Measurements from ENCODE around the gene CPSF3.

CPSF3 gene

DNA sequence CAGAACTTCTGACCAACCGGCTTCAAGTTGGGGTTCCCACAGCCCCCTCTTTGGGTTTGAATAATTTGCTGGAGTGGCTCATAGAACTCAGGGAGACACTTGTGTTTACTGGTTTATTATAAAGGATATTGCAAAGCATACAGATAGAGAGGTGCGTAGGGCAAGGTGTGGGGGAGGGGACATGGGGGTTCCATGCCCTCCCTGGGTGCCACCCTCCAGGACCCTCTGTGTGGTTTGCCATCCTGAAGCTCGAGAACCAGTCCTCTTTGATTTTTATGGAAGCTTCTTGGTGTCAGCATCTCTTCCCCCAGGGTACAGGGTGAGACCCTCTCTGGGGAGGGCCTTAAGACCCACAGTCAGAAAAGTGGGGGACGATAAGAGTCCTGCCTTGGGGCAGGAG, 38.9 kb upstream of the CPSF3 start:
- no peak overlapping the region for H3K4me3 ChIP-seq (ENCODE audit: low read depth, low read length)
- no peaks in the 10 kb centered on the region for H3K27me3 ChIP-seq (ENCODE audit: insufficient read depth, low read length)
- H3K79me2 ChIP-seq (ENCODE audit: control insufficient read depth, insufficient read depth, low read length, unreplicated experiment), result no peaks in the 10 kb centered on the region
- no peak overlapping the region for H3K27ac ChIP-seq (ENCODE audit: low read depth, low read length)
- H3K4me1 ChIP-seq (ENCODE audit: control insufficient read depth, insufficient read depth, low read length, unreplicated experiment), result peaks cover 39% of the 10 kb centered on the region
- no peak overlapping the region for H2AFZ ChIP-seq (ENCODE audit: low read length, unreplicated experiment)
- H3K36me3 ChIP-seq (ENCODE audit: insufficient read depth, low read length), result peaks cover 41% of the 10 kb centered on the region; the same call in 1 of the 2 replicates

DNA sequence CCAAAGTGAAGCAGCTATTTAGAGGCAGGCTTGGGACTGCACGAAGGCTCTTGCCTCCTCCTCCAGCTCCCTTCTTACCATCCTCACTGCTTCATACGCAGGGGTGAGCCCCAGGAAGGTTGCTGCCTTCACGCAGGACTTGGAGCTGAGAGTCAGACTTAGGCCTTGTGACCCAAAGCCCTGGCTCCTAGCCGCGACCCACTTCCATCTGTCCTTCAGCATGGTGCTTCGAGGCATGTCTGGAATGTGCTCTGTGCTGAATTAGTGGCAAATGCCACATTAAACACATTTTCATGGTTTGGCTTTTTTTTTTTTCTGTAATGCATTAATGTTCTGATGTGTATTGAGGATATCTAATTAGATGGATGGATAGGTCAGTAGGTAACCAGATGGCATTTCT, 37.6 kb upstream of the CPSF3 start:
- no peak overlapping the region for H2AFZ ChIP-seq (ENCODE audit: low read length, unreplicated experiment)
- no peak overlapping the region for H3K4me3 ChIP-seq (ENCODE audit: low read depth, low read length)
- no peaks in the 10 kb centered on the region for H3K79me2 ChIP-seq (ENCODE audit: control insufficient read depth, insufficient read depth, low read length, unreplicated experiment)
- H3K36me3 ChIP-seq (ENCODE audit: insufficient read depth, low read length), result peaks cover 46% of the 10 kb centered on the region; the same call in 1 of the 2 replicates
- no peaks in the 10 kb centered on the region for H3K27me3 ChIP-seq (ENCODE audit: insufficient read depth, low read length)
- H3K4me1 ChIP-seq (ENCODE audit: control insufficient read depth, insufficient read depth, low read length, unreplicated experiment), result peaks cover 29% of the 10 kb centered on the region
- no peak overlapping the region for H3K27ac ChIP-seq (ENCODE audit: low read depth, low read length)

DNA sequence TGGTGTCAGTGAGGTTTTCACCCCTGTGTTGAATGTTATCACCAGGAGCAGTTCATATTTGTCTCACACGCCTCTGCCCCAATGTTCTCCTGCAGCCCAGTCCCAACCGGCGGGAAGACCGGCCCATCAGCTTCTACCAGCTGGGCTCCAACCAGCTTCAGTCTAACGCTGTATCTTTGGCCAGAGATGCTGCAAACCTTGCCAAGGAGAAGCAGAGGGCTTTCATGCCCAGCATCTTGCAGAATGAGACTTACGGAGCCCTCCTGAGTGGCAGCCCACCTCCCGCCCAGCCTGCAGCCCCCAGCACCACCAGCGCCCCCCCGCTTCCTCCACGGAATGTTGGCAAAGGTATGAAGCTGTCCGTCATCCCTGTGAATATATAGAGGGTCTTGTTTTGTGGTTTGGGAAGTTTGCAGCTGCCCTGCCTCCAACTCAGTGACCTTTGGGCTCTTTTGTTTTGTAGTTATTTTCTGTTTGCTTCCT, 35.2 kb upstream of the CPSF3 start:
- H3K27me3 ChIP-seq (ENCODE audit: insufficient read depth, low read length), result no peaks in the 10 kb centered on the region
- no peak overlapping the region for H3K4me3 ChIP-seq (ENCODE audit: low read depth, low read length)
- H3K79me2 ChIP-seq (ENCODE audit: control insufficient read depth, insufficient read depth, low read length, unreplicated experiment), result no peaks in the 10 kb centered on the region
- H3K36me3 ChIP-seq (ENCODE audit: insufficient read depth, low read length), result peaks cover 43% of the 10 kb centered on the region; the same call in 1 of the 2 replicates
- H3K4me1 ChIP-seq (ENCODE audit: control insufficient read depth, insufficient read depth, low read length, unreplicated experiment), result peaks cover 12% of the 10 kb centered on the region
- no peak overlapping the region for H2AFZ ChIP-seq (ENCODE audit: low read length, unreplicated experiment)
- no peak overlapping the region for H3K27ac ChIP-seq (ENCODE audit: low read depth, low read length)

GRCh38 chr2:9388950-9389911, 34.2 kb upstream of the CPSF3 start:
- no peak overlapping the region for H3K4me3 ChIP-seq (ENCODE audit: low read depth, low read length)
- H3K27ac ChIP-seq (ENCODE audit: low read depth, low read length), result no peak overlapping the region
- H3K27me3 ChIP-seq (ENCODE audit: insufficient read depth, low read length), result no peaks in the 10 kb centered on the region
- peaks cover 44% of the 10 kb centered on the region; the same call in 1 of the 2 replicates for H3K36me3 ChIP-seq (ENCODE audit: insufficient read depth, low read length)
- H3K79me2 ChIP-seq (ENCODE audit: control insufficient read depth, insufficient read depth, low read length, unreplicated experiment), result no peaks in the 10 kb centered on the region
- no peak overlapping the region for H2AFZ ChIP-seq (ENCODE audit: low read length, unreplicated experiment)
- H3K4me1 ChIP-seq (ENCODE audit: control insufficient read depth, insufficient read depth, low read length, unreplicated experiment), result peaks cover 12% of the 10 kb centered on the region

- no peaks in the 10 kb centered on the region for H3K27me3 ChIP-seq (ENCODE audit: insufficient read depth, low read length)
- peaks cover 12% of the 10 kb centered on the region for H3K4me1 ChIP-seq (ENCODE audit: control insufficient read depth, insufficient read depth, low read length, unreplicated experiment)
- no peaks in the 10 kb centered on the region for H3K79me2 ChIP-seq (ENCODE audit: control insufficient read depth, insufficient read depth, low read length, unreplicated experiment)
- no peak overlapping the region for H3K27ac ChIP-seq (ENCODE audit: low read depth, low read length)
- H3K36me3 ChIP-seq (ENCODE audit: insufficient read depth, low read length), result peaks cover 50% of the 10 kb centered on the region; the same call in 1 of the 2 replicates
- no peak overlapping the region for H2AFZ ChIP-seq (ENCODE audit: low read length, unreplicated experiment)
- H3K4me3 ChIP-seq (ENCODE audit: low read depth, low read length), result no peak overlapping the region
Measured at GRCh38 chr2:9390151-9390850, 33.2 kb upstream of the CPSF3 start.

DNA sequence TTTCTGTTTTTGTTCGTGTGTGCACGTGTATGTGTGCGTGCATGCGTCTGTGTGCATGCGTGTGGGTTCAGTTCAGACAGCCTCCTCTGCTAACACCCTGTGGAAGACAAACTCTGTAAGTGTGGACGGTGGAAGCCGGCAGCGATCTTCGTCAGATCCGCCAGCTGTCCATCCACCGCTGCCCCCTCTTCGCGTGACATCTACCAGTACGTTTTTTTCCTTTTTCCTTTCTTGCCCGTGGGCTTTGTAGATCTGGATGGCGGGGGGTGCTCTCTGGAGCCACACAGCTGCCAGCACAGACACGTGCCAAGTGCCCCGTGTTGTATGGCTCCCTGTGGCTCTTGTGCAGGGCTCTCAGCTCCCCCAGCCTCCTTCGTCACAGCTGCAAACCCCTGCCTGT, 32.5 kb upstream of the CPSF3 start:
- H3K4me3 ChIP-seq (ENCODE audit: low read depth, low read length), result no peak overlapping the region
- H3K4me1 ChIP-seq (ENCODE audit: control insufficient read depth, insufficient read depth, low read length, unreplicated experiment), result peaks cover 7% of the 10 kb centered on the region
- no peak overlapping the region for H2AFZ ChIP-seq (ENCODE audit: low read length, unreplicated experiment)
- H3K36me3 ChIP-seq (ENCODE audit: insufficient read depth, low read length), result peaks cover 45% of the 10 kb centered on the region; the same call in 1 of the 2 replicates
- H3K27ac ChIP-seq (ENCODE audit: low read depth, low read length), result no peak overlapping the region
- no peaks in the 10 kb centered on the region for H3K27me3 ChIP-seq (ENCODE audit: insufficient read depth, low read length)
- H3K79me2 ChIP-seq (ENCODE audit: control insufficient read depth, insufficient read depth, low read length, unreplicated experiment), result no peaks in the 10 kb centered on the region

- Histone ChIP-seq H3K36me3 (ENCODE audit: insufficient read depth, low read length) (peaks cover 42% of the 10 kb centered on the region; the same call in 1 of the 2 replicates), H3K27ac (ENCODE audit: low read depth, low read length) (no peak overlapping the region), H3K4me1 (ENCODE audit: control insufficient read depth, insufficient read depth, low read length, unreplicated experiment) (no peaks in the 10 kb centered on the region), H3K79me2 (ENCODE audit: control insufficient read depth, insufficient read depth, low read length, unreplicated experiment) (no peaks in the 10 kb centered on the region), H3K27me3 (ENCODE audit: insufficient read depth, low read length) (no peaks in the 10 kb centered on the region), H2AFZ (ENCODE audit: low read length, unreplicated experiment) (no peak overlapping the region), H3K4me3 (ENCODE audit: low read depth, low read length) (no peak overlapping the region)
Measured at GRCh38 chr2:9391961-9392720, 31.3 kb upstream of the CPSF3 start.

DNA sequence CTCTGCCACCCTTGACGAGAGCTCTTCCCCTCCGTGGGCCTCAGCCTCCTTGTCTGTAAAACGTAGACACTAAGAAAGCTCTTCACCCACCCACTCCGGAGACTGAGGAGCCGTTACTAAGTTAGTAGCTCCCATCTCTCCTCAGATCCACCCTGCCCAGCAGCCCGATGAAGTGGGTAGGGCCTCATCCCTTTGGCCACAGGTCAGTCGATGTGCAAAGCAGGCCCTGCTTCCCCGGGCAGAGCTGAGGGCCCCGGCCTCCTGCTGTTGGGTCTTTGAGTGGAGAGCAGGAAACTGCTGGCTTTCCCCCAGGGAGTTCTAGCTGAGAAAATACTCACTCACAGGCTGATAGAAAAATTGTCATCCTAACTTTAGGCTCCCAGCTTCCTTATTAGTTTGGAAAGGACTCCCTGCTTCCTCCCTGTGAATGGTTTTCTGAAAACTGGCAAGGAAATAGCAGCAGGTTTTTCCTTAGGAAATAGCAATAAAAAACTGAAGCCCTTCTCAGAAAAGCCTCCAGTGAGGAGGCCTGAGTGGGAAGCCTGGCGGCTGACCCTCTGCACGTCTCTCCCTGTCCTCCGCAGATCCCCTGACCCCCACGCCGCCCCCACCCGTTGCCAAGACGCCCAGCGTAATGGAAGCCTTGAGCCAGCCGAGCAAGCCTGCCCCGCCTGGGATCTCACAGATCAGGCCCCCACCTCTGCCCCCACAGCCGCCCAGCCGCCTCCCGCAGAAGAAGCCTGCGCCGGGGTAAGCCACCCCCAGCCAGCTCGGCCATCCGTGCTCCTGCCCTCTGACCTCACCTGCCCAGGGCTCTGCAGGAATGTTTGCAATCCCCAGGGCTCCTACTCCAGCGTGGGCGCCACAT, 30.3 kb upstream of the CPSF3 start:
- Histone ChIP-seq H3K4me1 (ENCODE audit: control insufficient read depth, insufficient read depth, low read length, unreplicated experiment) (no peaks in the 10 kb centered on the region), H3K27me3 (ENCODE audit: insufficient read depth, low read length) (no peaks in the 10 kb centered on the region), H3K4me3 (ENCODE audit: low read depth, low read length) (no peak overlapping the region), H3K79me2 (ENCODE audit: control insufficient read depth, insufficient read depth, low read length, unreplicated experiment) (no peaks in the 10 kb centered on the region), H3K36me3 (ENCODE audit: insufficient read depth, low read length) (peaks cover 32% of the 10 kb centered on the region; the same call in 1 of the 2 replicates), H2AFZ (ENCODE audit: low read length, unreplicated experiment) (no peak overlapping the region), H3K27ac (ENCODE audit: low read depth, low read length) (no peak overlapping the region)

DNA sequence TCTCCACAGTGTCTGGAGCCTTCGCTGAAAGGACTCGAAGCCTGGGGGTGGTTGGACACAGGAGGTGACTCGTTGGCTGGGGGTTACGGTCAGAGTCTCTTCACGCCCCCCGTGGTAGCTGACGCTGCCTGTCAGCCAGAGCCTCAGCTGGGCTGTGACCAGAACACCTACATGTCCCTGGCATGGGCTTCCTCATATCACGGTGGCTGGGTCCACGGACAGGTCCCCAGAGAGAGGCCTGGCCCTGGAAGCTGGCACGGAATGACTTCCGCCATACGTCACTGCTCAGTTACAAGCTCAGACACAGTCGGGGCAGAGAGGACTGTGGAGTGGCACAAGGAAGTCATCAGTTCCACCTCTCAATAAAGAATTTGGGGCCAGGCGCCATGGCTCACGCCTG, 28.6 kb upstream of the CPSF3 start:
- Histone ChIP-seq H3K79me2 (ENCODE audit: control insufficient read depth, insufficient read depth, low read length, unreplicated experiment) (no peaks in the 10 kb centered on the region), H3K4me3 (ENCODE audit: low read depth, low read length) (no peak overlapping the region), H3K27ac (ENCODE audit: low read depth, low read length) (no peak overlapping the region), H2AFZ (ENCODE audit: low read length, unreplicated experiment) (no peak overlapping the region), H3K27me3 (ENCODE audit: insufficient read depth, low read length) (no peaks in the 10 kb centered on the region), H3K36me3 (ENCODE audit: insufficient read depth, low read length) (peaks cover 24% of the 10 kb centered on the region; the same call in 1 of the 2 replicates), H3K4me1 (ENCODE audit: control insufficient read depth, insufficient read depth, low read length, unreplicated experiment) (no peaks in the 10 kb centered on the region)

All from ACC112 (cell line).